Dermis blood vessel endothelial cell (primary cell): ENCODE data around the gene TRAF3. TPM values are rescaled to one million over a fixed set of nuclear protein-coding genes. Genes with fewer than 3 reads are reported as not detected.
A peak's percentile ranks its signal among the peaks of the same experiment; 100 is the strongest.
"Not testable (repeated sequence)": the region's sequence is repeated elsewhere in the genome, so short reads cannot be mapped to it uniquely, and the experiment has no call there.

Source experiments
- DNase-seq: peaks from one replicate; pipeline ENCODE4 v3.0.0; 2010
- total RNA-seq: library from RNA; depleted of rRNA; stranded (reverse); fragments of >200 nt; gene quantifications from 2 replicates; pipeline ENCODE4 v1.2.3, GENCODE V29; 2014

Gene TRAF3
- total RNA-seq, 1 donor from 2014 or later, result 30.3 TPM

DNA sequence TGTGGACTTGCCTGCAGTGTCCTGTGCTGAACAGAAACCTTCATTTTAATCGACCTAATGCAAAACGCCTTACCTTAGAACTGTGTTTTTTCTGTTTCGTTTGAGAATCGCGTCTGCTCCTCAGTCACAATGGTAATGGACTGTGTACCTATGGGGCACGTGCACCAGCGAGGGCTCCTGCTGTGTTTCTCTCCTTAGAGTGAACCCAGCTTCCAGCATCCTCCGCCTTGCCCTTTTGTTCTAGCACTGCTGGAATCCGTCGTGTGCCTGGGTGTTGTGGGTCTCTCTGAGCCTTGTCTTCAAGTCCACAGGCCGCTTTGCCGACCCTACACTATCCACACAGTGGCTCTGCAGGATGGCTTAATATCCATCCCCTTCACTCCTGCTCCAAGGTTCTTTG is 148.9 kb downstream of the TRAF3 start:
- no peak for DNase-seq

- not testable (repeated sequence) for DNase-seq
Measured at GRCh38 chr14:102926840-102927239, 149.6 kb downstream of the TRAF3 start.

DNA sequence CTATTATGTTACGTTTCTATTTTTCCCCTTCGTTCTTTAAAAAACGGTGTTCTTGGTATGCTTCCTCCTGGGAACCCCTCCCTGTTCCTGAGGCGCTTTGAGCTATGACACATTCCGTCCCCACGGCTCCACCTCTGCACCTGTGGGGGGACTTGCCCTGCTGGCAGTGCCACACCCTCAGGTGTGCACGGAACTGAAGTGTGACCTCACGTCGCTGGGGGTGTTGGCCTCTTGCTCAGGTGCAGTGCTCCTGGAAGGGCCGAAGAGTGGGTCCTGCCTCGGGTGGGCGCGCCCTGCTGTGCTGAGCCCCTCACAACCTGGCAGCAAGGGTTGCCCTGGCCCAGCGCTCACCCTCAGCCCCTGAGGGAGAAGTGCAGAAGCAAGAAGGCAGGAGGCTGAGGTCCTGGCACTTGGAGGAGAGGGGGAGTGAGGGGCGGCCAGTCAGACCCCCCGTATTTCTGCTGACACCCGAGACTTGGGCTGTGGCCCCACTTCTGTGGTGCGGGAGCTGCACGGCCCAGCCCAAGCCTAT is 150.2 kb downstream of the TRAF3 start:
- no peak for DNase-seq

GRCh38 chr14:102927878-102928411 is 150.7 kb downstream of the TRAF3 start:
- DNase-seq, result no peak

DNA sequence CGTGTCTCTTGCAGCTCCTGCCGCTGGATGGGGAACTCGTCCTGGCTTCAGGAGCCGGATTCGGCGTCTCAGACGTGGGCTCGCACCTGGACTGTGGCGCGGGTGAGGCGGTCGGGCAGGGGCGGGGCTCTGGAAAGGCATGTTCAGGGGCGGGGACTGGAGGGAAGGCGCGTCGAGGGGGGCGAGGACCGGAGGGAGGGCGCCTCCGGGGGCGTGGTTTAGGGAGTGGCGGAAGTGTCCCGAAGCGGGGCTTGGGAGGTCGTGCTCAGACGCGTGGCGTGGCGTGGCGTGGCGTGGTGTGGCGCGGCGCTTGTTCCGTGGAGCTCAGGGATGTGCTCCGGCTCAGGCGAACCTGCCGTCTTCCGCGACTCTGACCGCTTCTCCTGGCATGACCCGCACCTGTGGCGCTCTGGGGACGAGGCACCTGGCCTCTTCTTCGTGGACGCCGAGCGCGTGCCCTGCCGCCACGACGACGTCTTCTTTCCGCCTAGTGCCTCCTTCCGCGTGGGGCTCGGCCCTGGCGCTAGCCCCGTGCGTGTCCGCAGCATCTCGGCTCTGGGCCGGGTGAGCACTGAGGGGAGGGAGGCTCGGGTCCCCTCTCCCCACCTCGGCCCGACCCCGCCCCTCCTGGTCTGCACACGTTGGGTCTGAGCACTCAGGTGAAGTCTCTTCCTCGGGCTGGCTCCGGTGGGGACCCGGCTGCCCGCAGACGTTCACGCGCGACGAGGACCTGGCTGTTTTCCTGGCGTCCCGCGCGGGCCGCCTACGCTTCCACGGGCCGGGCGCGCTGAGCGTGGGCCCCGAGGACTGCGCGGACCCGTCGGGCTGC is 151.4 kb downstream of the TRAF3 start:
- peak; percentile 26 for DNase-seq

- no peak for DNase-seq
Measured at GRCh38 chr14:102929241-102930137, 152.2 kb downstream of the TRAF3 start.

DNA sequence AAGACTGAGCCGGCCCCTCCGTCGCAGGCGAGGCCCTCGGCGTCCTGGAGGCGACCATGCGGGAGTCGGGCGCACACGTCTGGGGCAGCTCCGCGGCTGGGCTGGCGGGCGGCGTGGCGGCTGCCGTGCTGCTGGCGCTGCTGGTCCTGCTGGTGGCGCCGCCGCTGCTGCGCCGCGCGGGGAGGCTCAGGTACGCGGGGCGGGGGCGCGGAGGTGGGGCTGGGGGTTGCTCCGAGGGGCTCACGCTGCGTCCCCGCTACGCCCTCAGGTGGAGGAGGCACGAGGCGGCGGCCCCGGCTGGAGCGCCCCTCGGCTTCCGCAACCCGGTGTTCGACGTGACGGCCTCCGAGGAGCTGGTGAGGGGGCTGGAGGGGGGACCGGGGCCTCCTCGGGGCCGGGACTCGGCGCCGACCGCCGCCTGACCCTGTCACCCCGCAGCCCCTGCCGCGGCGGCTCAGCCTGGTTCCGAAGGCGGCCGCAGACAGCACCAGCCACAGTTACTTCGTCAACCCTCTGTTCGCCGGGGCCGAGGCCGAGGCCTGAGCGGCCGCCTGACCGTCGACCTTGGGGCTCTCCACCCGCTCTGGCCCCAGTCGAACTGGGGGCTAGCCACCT is 153.0 kb downstream of the TRAF3 start:
- DNase-seq, result no peak

DNA sequence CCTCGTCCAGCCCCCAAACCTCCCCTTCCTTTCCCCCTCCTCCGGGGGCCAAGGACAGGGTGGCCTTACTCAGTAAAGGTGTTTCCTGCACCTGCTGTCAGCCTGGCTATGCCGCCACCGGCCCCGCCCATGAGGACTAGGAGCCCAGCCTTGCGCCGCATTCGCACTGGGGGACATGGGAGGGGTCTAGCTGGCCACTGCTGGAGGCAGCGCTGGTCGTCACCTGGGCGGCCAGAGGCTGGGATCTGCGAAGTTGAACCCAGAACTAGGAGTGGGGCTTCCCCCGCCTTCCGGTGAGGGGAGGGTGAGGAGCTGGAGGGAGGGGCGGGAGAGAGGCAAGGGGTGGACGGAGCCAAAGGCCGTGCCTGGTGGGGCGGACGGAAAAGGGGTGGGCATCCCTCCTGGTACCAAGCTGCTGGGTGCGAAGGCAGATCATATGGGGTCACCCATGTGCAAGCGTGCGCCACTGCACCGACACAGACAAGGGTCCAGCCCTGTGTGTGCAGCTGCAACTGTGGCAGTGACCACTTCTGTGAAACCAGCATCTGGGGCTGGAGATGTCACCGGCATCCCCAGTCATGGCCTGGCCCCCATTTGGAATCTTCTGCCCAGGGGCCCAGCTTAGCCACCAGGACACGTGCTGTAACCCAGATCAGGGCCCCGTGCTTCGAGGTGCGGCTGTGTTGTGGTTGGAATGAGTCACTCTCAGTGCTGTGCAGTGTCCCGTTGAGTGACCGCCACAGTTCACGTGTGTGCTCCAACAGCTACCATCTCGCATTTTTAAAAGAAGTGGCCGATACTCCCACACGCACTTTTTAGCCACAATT is 153.7 kb downstream of the TRAF3 start:
- no peak for DNase-seq

DNA sequence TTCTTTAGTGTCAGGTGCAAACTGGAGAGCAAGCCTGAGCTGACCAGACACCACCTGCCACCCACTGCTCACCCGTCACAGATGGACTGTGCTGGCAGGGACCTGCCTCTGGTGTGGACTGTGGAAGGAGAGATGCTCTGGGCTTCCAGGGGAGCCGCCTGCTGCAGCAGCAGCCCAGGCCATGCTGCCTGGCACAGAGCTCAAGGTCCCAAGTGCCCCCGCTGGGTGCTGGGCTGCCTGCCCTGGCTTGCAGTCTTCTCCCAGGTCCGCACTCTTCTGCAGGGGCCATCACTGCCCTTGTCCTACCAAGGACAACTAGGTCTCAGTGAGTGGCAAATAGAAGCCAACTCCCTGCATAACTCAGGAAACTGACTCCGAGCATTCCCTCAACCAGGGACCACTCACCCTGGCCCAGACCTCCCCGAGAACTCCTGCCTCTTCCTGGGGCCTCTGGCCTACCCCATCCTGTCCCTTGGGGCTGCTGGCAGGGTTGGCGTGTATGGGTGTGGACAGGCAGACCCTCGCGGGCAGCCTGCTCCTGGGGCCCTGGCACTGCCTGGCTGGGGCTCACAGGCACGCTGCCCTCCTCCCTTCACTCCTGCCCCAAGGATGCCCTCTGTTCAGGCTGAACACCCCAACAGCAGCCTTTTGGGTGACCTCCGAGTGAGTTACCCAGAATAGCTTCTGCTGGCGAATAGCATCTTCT is 154.5 kb downstream of the TRAF3 start:
- DNase-seq, result no peak

DNA sequence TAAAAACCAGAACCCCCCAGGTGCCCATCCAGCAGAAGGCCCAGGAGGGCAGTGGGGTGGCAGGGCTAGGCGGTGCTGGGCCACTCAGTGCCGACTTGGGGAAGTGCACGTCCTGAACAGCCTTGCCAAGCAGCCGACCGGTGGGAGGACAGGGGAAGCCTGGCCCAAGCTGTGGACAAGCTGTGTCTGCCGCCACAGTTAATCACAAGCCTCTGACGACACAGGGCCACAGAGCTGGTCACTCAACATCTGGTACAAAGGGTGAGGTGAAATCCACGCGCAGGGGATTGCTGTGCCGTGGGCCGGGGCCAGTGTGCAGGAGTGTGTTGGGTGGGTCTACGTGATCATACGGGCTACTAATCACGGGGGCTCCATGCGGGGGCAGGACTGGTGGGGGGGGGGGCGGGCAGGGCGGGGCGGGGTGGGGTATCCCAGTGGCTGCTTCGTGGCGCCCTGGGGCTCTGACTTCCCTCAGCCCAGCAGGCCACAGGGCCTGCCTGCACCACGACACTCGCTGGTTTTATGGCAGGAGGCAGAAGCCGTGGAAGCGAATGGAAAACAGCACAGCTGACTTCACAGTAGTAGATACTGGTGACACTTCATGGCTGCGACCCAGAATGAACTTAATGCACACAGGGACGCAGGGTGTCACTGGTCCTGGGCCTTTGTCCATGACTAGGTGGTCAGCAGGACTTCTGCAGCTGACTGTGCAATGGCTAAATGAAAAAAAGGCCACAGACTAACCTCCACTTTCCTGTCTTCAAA is 155.4 kb downstream of the TRAF3 start:
- DNase-seq, result no peak

- DNase-seq, result no peak
Measured at GRCh38 chr14:102933618-102934231, 156.5 kb downstream of the TRAF3 start.

DNA sequence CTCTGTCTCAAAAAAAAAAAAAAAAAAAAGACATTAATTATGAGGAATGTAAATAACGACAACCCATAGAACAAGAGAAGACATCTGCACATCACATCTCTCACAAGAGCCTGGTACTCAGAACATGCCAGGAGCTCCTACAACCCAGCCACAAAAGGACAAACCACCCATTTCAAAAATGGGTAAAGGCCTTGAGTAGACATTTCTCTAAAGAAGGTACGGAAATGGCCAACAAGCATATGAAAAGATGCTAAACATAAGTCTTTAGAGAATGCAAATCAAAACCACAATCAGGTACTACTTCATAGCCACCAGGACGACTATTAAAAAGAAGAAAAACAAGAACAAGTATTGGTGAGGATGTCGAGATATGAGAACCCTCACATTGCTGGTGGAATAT is 158.5 kb downstream of the TRAF3 start:
- DNase-seq, result no peak

- DNase-seq, result no peak
Measured at GRCh38 chr14:102937331-102938175, 160.3 kb downstream of the TRAF3 start.

DNA sequence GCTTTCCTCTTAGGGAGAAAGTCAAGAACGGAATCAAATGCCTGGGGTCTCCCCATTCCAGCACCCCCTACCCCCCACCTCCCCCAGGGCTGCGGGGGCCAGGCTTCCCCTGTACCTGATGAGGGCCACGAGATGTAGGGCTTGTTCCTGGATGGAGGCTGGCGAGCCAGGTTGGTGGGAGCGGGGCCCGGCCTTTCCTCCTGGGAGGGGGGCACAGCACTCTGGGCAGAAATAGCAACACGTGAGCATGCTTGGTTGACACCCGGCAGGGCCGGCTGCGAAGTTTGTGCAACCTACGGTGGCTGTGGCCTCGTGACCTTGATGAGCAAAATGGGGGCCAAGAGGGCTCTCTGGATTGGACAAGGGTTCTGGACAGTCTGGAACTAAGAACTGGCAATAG is 160.9 kb downstream of the TRAF3 start:
- no peak for DNase-seq

DNA sequence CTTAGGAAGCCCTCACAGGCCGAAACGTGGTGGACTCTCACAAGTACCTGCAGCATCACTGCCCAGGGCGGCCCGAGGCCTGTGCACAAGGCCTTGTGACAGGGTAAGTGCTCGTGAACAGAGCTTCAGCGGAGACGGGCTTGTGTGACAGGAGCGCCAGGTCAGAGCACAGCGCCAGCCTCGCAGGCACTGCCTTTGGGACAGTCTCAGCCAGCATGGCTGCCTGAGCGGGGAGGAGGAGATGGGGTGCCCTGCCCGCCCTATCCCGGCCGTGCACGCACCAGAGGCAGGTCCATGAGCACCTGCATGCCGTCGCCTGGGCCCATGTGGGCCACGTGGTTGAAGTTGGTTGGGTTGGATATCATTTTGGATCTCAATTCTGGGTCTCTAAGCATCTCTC is 162.1 kb downstream of the TRAF3 start:
- no peak for DNase-seq

DNA sequence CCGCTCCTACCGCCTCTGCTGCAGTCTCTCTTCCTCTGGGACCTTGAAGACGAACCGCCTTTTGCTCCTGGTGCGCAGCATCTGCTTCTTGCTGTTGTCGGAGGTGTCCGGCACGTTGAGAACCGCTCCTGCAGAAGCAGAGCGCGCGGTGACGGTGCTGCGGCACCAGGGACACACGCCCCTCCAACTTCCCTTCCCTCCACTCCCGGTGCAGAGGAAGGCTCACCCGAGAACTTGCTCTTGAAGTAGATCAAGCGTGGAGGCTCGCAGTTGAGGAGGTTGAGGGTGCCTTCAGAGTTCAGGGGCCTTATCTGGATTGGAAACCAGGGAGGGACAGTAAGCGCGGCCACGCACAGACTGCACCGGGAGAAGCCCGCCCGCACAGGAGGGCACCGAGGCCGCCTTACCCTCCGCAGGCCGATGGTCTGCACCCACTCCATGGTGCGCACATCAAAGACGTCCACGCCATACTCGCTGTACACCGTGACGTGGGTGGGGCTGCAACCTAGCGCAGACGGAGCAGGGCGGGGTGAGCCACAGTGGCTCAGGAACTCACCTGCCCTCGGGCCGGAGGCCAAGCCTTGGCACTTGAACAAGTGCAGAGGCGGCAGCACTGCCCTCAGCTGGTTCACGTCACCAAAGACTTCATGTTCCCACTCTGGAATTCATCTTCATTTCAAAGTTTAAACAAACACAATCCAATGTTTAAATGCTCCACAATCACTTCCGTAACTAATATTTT is 162.7 kb downstream of the TRAF3 start:
- DNase-seq, result no peak

GRCh38 chr14:102940729-102941362 is 163.6 kb downstream of the TRAF3 start:
- no peak for DNase-seq
